Heart left ventricle (tissue), 16 donors: ENCODE data around the gene TKT. TPM values are rescaled to one million over a fixed set of nuclear protein-coding genes. Genes with fewer than 3 reads are reported as not detected.

Source experiments
- ATAC-seq, 4 donors: fragments of 200-7000 bp; cut with Tn5 transposase; one replicate each; pipeline ENCODE4 v1.9.1; 2020 to 2022; ENCODE audit warnings: moderate library complexity in 4 of 4, mild to moderate bottlenecking in 3 of 4, moderate number of reproducible peaks in 1 of 4
- DNase-seq, 5 donors: peaks; one replicate each; pipeline ENCODE4 v3.0.0-alpha.2; 2020
- H3K27ac ChIP-seq, 12 donors: fragments of 200-600 bp; sonication (generic) in 4 of 12; one replicate each; pipeline versions ENCODE4 v1.5.0 to v1.8.0; 2016 to 2022; ENCODE audit warnings: mild to moderate bottlenecking in 2 of 12
- H3K27me3 ChIP-seq, 9 donors: fragments of 200-600 bp; sonication (generic) in 2 of 9; one replicate each; pipeline versions ENCODE4 v1.5.1 to v1.8.0; 2016 to 2022; ENCODE audit warnings: mild to moderate bottlenecking in 3 of 9
- H3K36me3 ChIP-seq, 9 donors: fragments of 200-600 bp; sonication (generic) in 2 of 9; one replicate each; pipeline versions ENCODE4 v1.5.0 to v1.8.0; 2018 to 2022; ENCODE audit warnings: mild to moderate bottlenecking in 2 of 9
- H3K4me1 ChIP-seq, 12 donors: fragments of 200-600 bp; sonication (generic) in 4 of 12; one replicate each; pipeline versions ENCODE4 v1.5.0 to v1.8.0; 2016 to 2022; ENCODE audit warnings: mild to moderate bottlenecking in 3 of 12
- H3K4me3 ChIP-seq, 12 donors: fragments of 200-600 bp; sonication (generic) in 4 of 12; one replicate each; pipeline versions ENCODE4 v1.5.0 to v1.8.0; 2017 to 2022; ENCODE audit warnings: mild to moderate bottlenecking in 9 of 12, moderate library complexity in 4 of 12
- H3K9me3 ChIP-seq, 12 donors: fragments of 200-600 bp; sonication (generic) in 4 of 12; one replicate each; pipeline versions ENCODE4 v1.5.0 to v1.8.0; 2016 to 2022; ENCODE audit warnings: mild to moderate bottlenecking in 1 of 12
- CTCF ChIP-seq, 12 donors: fragments of 200-600 bp; sonication (generic) in 4 of 12; IDR thresholded peaks; one replicate each; pipeline versions ENCODE4 v1.5.0 to v1.8.0; 2018 to 2022; ENCODE audit warnings: antibody characterized with exemption in 12 of 12, mild to moderate bottlenecking in 5 of 12
- POLR2A ChIP-seq, 2 donors: fragments of 450-650 bp; IDR thresholded peaks; one replicate each; pipeline ENCODE4 v1.6.1; 2017; ENCODE audit warnings: antibody characterized with exemption in 2 of 2, mild to moderate bottlenecking in 2 of 2, moderate library complexity in 2 of 2
- WGBS, 4 donors: extraction: QIAGEN DNeasy Blood & Tissue Kit in 2 of 4; methylation state at CpG; one replicate each; pipeline versions ENCODE4 v1.1.5 to v1.1.7; 2013 to 2018; 5-methylcytosine and 5-hydroxymethylcytosine counted together
- intact Hi-C, 10 donors: fragments of 100-400 bp; cut with DNase I; formaldehyde crosslinking; loops; one replicate each; pipeline versions ENCODE4 v1.11.1 to v1.14.2; 2022
- polyA plus RNA-seq, 2 donors: library from polyadenylated mRNA; stranded (reverse); fragments of 200-250 nt; gene quantifications; one replicate each; pipeline ENCODE4 v1.2.3, GENCODE V29; 2013
- total RNA-seq, 9 donors: library from RNA; depleted of rRNA in 2 of 9; stranded (reverse); fragments of >200 nt in 2 of 9; fragmentation: NEBNext Ultra II Directional in 3 of 9; extraction: Animal tissue kit (Norgen Biotek cat#: 25700) in 3 of 9; gene quantifications; one replicate each; pipeline versions ENCODE4 v1.1.0 to v1.2.4, GENCODE V29; 2016 to 2023
- donor health status: ischemic (EF 13 %, LVEDD 7.1; RV severe dilation, severe dysfunction).
- donor health status: healthy with polysubstance abuse.
- donor health status: DM: no; HTN: yes; CAD: no.
- donor health status: DM: no; HTN: no; CAD: no.
- donor health status: ischemic (EF 25% LVEDD 6.9; RV normal size, moderate dysfunction).
- donor health status: ischemic (EF 25% LVEDD 5.7; RV mildly dilated, moderate dysfunction).
- donor health status: healthy.
- donor health status: DM: yes; HTN: yes; CAD: no.
- donor health status: ischemic (EF 35%, LVEDD 5.7; RV mildly dilated, moderate dysfunction).
- donor health status: nonischemic (EF 11% LVEDD 7.7; RV severe dilation, severe dysfunction).
- donor health status: DM: yes; HTN: yes; CAD: no.
- donor health status: PGD.
- donor health status: ischemic (EF 29% LVEDD 5.4; RV normal size, mild dysfunction).
- donor health status: nonischemic (EF 23%, LVEDD 6.1; RV moderate dilation, normal function).

The TKT gene
- total and polyA plus RNA-seq, 11 donors, result 20.6 to 111 (median 36.6) TPM

GRCh38 chr3:53278667-53279066 lies 22.8 kb upstream of the TKT start:
- no peaks in the 10 kb centered on the region for H3K9me3 ChIP-seq
- no peaks in the 10 kb centered on the region for H3K27me3 ChIP-seq
- intact Hi-C loops, result no loop called here
- WGBS, 4 donors, result 82 to 88% (median 85%) methylated on average over 4 of the region's 4 CpGs
- DNase-seq (no peak), ATAC-seq (no peak)
- peaks cover 0 to 25% (median 10%) of the 10 kb centered on the region in 9 donors for H3K36me3 ChIP-seq
- H3K4me3 ChIP-seq, result no peak overlapping the region
- no peak overlapping the region for H3K27ac ChIP-seq
- no peak for TF ChIP-seq POLR2A (IDR thresholded peaks at IDR 0.05)
- no peak for TF ChIP-seq CTCF (IDR thresholded peaks at IDR 0.05)
- H3K4me1 ChIP-seq, result no peaks in the 10 kb centered on the region

GRCh38 chr3:53274938-53275605 lies 19.2 kb upstream of the TKT start:
- no peak for TF ChIP-seq POLR2A (IDR thresholded peaks at IDR 0.05)
- TF ChIP-seq CTCF (IDR thresholded peaks at IDR 0.05), result no peak
- intact Hi-C loops, result loop anchor here in 1 of 10 donors (5.0 kb wide), 1 partner anchor 38 kb away; no protein-coding TSS in a partner anchor
- Histone ChIP-seq H3K9me3 (no peaks in the 10 kb centered on the region), H3K36me3 (no peaks in the 10 kb centered on the region), H3K4me1 (peaks cover 0 to 14% (median 6%) of the 10 kb centered on the region in 12 donors), H3K27me3 (no peaks in the 10 kb centered on the region), H3K27ac (no peak overlapping the region), H3K4me3 (no peak overlapping the region)
- ATAC-seq (no peak), DNase-seq (no peak)
- 57 to 67% (median 62%) methylated on average over 5 of the region's 5 CpGs for WGBS, 4 donors

DNA sequence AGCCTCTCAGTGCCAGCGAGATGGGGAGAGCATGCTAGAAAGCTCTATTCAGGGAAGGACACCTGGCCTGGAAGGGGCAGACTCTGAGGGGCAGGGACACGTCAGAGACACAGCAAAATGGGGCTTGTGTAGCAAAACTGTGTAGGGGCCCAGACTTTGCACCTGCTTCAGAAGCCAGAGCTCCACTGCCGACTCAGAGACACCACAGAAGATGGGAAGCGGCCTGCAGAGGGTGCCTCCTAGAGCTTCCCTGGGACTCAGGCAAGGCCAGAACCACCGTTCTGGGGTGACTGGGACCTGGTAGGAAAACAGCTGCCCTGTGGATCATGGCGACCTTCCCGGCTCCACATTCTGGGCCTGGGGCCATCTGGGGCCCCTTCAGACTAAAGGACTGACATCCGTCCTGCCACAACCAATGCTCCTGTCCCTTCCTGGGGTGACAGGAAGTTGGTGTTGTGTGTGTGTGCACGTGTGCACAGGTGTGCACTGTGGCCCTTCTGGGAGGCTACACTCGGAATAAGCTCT lies 17.4 kb upstream of the TKT start:
- ATAC-seq (no peak), DNase-seq (no peak)
- no peak overlapping the region for H3K27ac ChIP-seq
- 67 to 82% (median 75%) methylated on average over 10 of the region's 10 CpGs for WGBS, 4 donors
- no peak for TF ChIP-seq CTCF (IDR thresholded peaks at IDR 0.05)
- TF ChIP-seq POLR2A (IDR thresholded peaks at IDR 0.05), result no peak
- intact Hi-C loops, result loop anchor here in 1 of 10 donors (5.0 kb wide), 1 partner anchor 36 kb away; no protein-coding TSS in a partner anchor
- no peak overlapping the region for H3K4me3 ChIP-seq
- no peaks in the 10 kb centered on the region for H3K27me3 ChIP-seq
- no peaks in the 10 kb centered on the region for H3K36me3 ChIP-seq
- no peaks in the 10 kb centered on the region for H3K9me3 ChIP-seq
- peaks cover 0 to 32% (median 12%) of the 10 kb centered on the region in 12 donors for H3K4me1 ChIP-seq
